ENCODE data around the gene STARD3.

The STARD3 gene

DNA sequence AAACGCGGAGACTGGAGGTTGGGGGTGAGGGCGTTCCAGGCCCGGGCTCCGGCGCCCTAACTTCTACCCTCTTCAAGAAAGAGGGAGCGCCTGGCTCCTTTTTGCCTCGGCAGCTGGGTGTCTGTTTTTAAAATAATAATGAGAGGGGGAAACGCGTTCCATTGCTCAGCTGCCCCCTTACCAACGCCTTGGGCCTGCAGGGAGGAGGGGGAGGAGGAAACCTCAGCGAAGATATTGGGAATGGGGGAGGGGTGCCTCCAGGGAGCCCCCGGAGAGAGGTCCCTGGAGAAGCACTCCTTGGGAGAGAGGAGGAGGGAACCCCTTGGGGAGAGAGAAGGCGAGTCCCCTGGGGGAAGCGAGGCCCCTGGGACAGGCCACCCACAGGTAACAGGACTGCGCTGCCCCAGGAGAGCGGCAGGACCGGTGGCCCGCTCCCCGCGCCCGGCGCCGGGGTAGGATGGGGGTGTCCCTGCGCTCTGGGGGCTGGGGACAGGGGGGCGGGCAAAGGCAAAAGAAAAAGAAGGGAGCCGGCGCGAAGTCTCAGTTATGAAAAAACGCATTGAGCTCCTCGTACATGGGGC is 31.9 kb upstream of the STARD3 start:
- no peak for DNase-seq

DNA sequence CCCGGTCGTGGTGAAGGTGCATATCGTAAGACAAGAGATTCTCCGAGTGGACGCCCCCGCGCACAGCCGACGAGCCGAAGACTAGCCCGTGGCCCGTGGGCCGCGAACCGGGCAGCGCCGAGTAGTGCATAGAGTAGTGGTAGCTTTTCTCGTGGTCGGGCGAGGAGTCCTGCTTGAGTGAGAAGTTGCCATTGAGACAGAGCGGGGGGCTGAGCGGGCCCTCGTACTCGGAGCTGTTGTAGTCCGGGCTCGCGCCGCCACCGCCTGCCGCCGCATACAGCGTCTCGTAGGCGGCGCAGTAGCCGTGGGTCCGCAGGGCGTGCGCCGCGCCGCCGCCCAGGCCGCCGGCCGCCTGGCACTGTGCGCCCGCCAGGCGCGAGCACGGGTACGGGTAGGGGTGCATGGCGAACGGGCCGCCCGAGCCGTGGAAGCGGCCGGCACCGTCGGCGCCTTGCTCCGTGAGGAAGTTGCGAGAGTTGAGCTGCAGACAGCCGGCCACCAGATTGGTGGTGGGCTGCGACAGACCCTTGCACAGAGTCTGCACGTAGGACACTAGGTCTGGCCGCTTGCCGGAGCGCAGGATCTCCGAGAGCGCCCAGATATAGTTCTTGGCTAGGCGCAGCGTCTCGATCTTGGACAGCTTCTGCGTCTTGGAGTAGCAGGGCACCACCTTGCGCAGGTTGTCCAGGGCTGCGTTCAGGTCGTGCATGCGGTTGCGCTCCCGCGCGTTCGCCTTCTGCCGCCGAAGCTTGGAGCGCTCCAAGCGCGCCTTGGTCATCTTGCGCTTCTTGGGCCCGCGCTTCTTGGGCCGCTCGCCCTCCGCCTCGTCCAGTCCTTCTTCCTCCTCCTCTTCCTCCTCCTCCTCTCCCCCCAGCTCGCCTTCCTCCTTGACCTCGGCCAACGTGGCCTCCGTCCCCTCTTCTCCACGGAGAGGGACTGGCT is 31.2 kb upstream of the STARD3 start:
- DNase-seq = peak in 1 of 2 experiments; percentile 34

DNA sequence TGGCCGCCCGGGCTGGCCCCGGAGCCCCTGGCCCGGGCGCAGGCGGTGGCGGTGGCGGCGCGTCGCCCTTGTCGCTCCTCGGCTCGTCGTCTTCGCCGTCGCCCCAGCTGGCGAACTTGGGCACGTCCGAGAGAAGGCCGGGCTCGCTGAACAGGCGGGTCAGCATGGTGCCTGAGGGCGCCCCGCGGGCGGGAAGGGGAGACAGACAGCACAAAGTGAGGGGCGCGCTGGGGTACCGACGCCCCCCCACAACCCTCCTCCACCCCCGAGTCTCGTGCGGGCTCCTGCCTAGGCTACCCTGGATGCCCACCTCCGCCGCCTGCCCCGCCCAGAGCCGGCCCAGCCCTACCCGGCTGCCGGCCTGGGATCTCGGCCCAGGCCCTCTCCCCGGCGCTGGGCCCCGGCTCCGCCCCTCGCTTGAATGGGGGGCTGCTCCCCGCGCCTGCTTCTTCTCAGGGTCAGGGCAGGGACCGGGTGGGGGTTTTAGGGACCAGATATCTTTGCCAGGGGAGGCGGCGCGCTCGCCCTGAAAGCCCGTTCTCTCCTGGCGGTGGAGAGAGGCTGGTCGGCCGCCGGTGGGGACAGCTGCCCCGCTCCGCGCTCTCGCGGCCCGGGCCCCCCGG is 30.4 kb upstream of the STARD3 start:
- no peak for DNase-seq

DNA sequence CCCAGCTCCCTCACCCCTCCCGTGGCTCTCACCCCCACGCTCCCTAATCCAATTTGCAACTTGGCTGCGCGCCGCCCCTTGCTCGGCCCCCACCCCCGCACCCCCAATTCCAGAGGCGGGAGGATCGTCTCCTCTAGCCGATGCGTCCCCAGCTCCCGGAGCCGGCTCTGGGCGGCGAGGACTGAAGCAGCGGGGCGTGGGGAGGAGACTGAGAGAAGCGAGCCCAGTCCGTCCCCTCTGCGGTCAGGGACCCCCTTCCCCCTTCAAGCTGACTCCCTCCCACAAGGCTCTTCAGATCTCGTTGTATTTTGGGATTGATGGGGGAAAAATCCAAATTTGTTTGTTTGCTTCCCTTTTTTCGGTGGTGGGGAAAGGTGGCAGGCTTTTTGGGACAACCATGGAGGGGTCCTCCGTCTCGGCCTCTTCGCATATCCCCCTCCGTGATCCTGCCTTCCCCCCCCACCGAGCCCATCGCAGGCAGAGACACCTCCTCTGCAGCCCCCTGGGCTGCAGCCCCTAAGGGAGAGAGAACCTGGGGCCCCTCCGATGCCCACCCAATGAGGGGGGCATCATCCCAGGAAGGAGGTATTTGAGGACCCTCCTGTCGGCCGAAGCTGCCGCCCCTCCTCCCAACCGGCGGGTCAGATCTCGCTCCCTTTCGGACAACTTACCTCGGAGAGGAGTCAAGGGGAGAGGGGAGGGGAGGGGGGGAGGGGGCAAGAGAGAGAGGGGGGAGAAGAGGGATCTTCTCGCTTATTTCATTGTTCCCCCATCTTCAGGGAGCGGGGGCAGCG is 29.7 kb upstream of the STARD3 start:
- DNase-seq = no peak

DNA sequence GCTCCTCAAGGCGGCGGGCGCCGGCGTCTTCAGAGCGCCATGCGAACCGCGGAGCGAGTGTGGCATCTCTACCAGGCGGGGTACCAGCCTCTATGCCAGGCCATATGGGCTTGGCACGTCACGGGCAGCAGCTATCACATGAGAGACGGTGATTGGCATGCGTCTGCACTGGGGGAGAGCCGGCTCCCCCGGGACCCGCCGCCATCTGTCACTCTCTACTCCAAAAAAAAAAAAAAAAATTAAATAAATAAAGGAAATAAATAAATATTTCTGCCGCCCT is 29.2 kb upstream of the STARD3 start, which contains the start of gene NEUROD2:
NEUROD2 (minus strand) TSS at position 70 of the 280 bp plus-strand sequence. CDS start 1,321 bp downstream, outside the sequence.
- DNase-seq = no peak

DNA sequence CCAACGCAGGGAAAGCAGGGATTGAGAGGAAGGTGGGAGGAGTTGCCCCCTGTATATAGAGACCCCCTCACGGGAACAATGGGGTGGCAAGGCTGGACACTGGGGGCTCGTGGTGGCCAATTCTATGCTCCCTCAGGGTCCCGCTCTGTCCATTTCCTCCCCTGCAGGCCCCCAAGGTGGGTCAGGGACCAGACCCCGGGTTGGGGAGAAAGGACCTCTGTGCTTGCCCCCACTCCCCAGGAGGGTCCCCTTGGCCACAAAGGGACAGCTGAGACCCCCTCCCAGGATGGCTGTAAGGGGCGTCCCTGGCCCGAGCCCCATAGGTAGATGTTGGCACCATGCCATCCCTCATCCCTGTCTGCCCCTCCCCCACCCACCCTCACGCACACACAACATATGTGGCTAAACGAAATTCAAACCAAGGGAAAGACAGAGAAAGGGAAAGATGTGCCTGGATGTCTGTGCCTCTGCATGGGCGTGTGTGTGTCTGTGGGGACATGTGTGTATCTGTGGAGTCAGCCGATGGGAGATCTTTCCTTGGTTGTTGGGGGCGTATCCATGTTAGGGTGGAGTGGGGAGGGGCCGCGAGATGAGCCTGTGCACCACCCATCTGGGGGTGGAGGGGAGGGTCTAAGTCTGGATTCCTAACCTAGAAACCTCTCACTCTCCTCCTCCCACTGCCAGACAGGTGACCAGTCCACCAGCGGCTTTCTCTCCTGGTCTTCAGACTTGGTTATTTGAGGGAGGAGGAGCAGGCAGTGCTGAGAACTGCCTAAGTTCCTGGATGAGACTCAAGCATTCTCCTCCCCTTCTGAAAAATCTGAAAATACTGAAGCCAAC is 28.6 kb upstream of the STARD3 start:
- DNase-seq = no peak

DNA sequence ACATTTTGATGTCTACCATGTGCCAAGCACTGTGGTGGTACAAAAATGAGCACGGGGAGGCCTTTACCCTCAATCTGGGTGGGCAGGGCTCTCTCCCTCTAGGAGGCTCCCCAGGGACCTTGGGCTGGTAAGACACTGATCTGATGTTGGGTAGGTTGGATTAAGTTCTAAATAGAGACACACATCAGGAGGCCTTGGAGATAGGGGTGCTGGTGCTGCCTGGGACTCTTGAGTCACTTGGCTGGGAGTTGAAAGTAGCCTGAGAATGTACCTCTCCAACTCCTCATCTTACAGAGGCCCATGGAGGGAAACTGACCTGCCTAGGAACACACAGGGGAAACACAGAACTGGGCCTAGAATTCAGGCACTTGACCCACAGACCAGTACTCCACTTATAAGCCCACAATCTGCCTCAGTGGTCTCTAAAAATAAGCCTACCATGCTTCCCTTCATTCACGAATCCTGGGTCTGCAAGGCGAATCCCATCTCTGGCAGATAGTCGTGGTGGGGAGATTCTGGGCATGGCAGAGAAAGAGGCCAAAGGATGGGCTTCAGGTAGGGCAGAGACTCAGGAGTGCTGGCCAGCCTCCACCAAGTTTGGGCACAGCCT is 27.4 kb upstream of the STARD3 start:
- DNase-seq = no peak

DNA sequence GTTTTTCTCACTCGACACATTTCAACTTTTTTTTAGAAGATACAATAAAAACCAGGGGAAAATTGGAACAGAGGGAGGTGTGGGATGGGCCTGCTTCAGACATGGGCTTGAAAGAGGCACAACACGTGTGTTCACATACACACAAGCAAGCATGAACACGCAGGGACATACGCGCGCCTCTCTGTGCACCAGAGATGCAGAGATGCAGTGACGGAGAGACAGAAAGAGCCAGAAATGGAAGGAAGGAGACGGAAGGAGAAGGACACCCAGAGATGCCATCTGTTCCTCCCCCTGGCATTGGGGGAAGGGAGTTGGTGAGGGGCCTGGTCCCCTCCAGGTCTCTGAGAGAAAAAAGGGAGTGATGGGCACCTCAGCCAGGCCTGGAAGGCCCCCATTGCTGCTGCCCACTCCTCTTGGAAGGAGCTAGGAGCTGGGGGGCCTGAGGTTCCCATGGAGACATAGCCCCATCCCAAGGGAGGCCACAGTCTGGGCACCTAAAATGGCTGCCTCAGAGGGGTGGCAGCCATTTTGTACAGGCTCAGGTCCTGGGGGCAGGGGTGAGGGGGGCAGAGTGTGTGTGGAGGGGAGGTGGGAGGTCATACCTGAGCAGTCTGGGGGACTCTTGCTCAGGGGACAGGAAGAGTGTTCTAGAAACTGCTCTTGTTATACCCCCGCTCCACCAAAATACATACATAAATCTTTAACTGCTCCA is 25.4 kb upstream of the STARD3 start:
- DNase-seq = no peak

DNA sequence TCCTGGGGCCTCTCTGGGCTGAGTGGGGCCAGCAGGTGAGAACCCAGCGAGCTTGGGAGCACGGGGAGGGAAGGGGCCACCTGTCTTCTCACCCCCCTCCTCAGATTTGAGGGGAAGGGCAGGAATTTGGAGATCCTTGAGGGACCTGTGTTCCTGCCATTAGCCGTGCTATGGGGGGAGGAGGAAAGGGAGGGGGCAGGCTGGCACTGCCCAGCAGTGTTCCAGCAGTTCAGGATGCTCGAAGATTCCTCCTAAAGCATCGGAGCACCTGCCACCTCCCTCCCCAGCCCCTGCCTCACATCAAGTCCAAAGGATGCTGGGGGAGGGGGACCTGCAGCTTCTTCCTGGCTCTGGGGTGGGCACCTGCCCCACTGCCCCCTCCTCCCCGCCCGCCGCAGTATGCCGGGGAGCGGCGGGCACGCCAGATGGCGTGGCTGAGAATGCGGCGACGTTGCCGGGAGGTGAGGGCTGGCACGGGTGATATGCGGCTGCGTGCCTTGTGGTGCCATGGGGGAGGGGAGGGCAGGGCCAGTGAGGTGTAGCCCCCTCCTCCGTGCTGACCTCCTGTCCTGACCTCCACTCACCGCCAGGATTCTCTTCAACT is 24.6 kb upstream of the STARD3 start:
- no peak for DNase-seq

DNA sequence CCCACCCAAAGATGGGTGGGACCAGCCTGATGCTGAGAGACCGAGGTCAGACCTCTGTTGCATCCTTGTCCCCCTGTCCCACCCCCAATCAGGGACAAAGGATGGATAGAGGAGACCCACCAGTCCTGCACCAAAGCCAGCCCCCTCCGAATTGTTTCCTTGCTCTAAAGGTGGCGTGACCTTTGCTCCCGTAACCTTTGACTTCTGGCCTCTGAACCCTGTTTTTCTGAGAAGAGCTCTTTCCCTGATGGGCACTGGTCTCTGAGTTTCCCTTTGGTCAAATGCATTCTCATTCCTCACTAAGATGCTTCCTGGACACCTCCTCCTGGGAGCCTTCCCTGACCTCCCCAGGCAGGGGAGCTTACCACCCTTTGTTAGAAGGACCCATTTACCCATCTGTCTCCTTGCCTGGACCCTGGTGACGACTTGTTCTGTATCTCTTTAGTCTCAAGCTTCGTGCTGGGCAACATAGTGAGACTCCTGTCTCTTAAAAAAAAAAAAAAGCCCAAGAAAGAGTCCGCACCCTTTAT is 23.9 kb upstream of the STARD3 start:
- DNase-seq = no peak

DNA sequence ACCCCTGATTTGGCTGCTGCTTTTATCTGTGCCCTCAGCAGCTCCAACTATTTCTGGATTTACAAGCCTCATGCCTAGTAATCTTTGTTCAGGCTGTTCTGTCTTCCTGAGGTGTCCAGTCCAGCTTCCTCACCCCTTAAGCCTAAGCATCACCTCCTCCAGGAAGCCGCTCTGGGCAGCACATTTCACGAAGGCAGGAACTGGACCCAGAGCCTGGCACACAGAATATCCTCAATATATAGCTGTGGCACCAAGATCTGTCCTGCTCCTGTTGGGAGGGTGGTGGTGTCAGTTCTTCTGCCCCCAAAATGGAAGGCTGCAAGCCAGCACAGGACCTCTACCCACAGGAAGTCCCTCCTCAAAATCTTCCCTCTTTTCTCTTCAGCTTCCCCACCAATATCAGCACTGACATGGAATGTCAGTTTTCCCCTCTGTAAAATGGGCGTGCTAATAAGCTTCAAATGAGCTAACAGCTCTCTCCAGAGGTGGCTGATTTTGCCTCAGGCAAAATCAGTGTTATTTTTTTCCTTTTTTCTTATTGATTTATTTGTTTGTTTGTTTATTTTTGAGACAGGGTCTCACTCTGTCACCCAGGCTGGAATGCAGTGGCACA is 22.3 kb upstream of the STARD3 start:
- DNase-seq = no peak

DNA sequence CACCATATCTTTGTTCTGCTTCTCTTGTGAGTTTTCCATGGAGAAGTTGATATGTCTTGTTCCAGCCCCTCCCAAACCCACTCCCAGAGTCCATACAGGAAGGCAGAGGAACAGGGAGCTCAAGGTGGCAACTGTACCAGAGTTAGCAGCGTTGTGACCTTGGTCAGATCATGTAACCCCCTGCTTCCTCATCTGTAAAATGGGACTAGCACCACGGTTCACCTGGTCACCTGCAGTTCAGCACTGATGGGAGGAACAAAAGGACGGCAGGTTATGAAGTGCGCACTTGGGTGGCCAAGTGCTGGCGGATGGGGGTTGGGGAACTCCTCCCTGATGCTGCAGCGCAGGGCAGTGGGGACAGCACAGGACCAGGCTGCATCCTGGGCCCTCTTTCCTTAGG is 21.5 kb upstream of the STARD3 start:
- DNase-seq = no peak

DNA sequence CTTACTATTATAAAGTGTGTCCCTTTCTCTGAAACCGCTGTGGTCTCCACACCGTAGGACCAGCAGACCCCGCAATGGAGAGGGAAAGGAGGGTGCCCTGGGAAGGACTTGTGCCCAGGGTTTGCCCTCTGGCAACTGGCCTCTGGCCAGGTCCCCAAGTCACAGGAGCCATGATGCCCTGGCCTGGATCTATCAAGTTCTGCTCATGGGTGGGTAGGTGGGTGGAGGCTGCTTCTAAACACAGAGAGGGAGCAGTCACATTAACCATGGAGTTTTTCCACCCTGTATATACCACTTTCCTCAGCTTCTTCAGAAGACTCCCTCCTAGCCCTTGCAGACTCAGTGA is 19.9 kb upstream of the STARD3 start:
- DNase-seq = no peak

DNA sequence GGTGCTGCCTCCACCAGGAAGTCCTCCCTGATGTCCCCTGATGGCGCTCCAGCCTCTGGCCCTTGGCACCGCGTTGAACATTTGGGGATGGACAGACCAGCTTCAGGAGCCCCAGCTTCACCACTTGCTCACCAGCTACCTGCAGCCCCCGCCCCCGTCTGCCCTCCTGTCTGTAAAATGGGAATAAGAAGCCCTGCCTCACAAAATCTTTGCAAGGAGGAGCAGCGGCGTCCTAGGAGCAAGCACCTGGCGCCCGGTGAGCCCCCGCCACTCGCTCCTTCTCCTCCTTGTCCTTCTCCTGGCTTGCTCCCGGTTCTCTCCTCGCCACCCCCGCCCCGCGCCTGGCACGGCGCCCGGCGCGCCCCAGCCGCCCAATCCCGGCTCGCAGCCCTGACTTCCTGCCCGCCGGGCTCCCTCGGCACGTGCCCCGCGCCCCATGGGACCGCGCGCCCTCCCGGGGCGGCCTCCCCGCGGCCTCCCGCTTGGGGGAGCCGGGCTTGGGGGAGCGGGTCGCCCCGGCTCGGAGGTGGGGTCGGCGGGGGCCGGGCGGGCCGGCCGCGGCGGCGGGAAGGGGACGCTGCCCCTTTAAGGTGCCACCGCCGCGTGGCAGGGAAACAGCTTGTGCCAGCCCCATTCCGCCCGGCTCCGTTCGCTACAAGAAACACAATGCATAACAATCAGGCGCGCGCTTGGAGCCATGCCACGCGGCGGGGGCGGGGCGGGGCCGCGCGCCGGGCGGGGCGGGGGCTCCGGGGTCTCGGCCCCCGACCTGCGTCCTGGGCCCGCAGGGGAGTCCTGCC is 19.3 kb upstream of the STARD3 start:
- DNase-seq = peak; percentile 57 to 66

DNA sequence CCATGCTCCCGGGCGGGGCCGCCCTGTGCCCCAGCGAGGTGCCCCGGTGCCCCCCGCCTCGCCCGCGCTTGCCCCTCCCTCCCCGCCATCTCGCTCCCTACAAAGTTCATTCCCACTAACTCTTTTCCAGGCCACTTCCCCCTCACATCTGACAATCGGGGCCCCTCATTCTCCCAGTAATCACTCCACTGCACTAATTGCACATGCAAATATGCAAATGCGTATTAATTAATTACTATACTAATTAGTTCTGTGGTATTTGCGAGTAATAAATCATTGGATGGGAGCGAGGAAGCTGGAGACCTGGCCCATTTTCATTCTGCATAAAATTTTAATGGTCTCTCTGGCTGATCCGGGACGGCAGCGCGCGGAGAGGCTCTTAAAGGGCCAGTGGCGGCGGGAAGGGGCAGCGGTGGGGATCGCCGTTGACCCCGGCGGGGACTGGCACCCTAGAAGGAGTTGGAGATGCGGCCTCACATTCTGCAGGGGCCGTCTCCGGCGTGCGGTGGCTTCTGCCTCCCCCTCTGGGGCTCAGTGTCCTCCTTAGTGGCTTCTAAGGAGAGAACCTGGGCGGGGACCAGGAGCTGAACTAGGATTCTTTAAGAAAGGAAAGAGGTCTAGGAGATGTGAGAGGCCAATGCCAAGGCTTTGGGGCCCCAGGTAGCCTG is 18.6 kb upstream of the STARD3 start:
- DNase-seq = no peak

DNA sequence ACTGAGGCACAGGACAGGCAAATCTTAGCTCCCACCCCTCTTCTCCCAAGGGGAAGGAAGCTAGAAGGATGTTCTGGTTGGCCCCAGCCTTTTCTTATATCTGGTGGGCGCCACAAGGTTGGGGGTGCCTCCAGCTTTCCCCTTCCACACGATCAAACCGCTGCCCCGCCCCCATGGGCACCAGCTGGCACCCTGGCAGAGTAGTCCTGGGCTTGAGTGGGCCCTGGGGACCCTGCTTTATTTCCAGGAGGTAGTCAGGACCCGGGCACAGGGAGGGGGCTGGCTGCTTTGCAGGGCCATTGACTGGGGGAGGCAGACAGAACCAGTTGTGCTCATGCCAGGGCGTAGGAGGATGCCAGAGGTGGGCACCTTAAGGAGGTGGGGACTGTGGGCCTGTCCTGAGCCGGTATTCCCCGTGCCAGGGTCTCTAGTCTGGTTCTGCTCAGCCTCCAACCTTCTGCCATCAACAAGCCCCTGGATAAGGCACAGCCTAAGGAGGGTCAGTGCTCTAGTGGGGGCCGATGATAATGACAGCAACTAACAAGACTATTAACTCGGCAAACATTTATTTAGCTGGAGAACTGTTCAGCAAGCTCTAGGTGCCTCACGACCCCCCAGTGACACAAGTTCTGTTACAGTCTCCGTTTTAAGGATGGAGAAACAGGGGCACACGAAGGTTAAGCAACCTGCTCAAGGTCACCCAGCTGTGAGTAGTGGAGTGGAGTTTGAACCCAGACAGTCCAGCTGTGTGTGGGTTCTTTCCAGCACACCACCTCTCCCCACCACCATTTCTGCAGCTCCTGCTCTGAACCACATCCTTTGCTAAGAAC is 17.8 kb upstream of the STARD3 start:
- DNase-seq = no peak

DNA sequence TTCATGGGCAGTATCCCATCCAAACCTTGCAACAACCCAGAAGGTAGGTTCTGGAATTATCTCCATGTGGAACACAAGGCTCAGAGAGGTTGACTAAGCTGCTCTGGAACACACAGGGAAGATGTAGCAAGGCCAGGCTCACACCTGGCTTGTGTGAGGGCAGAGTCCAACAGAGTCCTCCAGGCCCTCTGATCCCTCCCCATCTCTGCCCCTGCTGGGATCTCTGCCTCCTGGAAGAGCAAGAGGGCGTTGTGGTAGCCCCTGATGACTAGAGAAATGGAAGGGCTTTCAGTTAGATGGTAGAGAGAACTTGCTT is 17.2 kb upstream of the STARD3 start:
- no peak for DNase-seq

Data from activated CD4-positive, alpha-beta T cell treated with anti-CD3 and anti-CD28 coated beads, Interleukin-2, amount 50 U/mL, for 48 hours (primary cell).